B cell (primary cell): Measurements from ENCODE around the gene ZNF750. TPM values are rescaled to one million over a fixed set of nuclear protein-coding genes. Genes with fewer than 3 reads are reported as not detected.
"Not testable (repeated sequence)": the region's sequence is repeated elsewhere in the genome, so short reads cannot be mapped to it uniquely, and the experiment has no call there.

ENCODE experiments used
- ATAC-seq: fragments of 200-7000 bp; cut with Tn5 transposase; one replicate; pipeline ENCODE4 v1.10.0; 2021; ENCODE audit warnings: low read depth, mild to moderate bottlenecking, moderate number of reproducible peaks, moderate library complexity
- CTCF ChIA-PET: fragments of 350-600 bp; sonication (Branson Sonifier 250); formaldehyde crosslinking; loops from one replicate; lab custom pipeline; 2021; ENCODE audit warnings: antibody characterized with exemption, inconsistent platforms; lab: Charles Lee
- POLR2A ChIA-PET: fragments of 350-600 bp; sonication (Branson Sonifier 250); formaldehyde crosslinking; loops from one replicate; lab custom pipeline; 2021; ENCODE audit warnings: antibody characterized with exemption; lab: Charles Lee
- DNase-seq: peaks from one replicate; pipeline ENCODE4 v3.0.0; 2013
- H2AFZ ChIP-seq: 2 replicates; pipeline ENCODE4 v1.6.1; 2012; ENCODE audit warnings: mild to moderate bottlenecking, low read depth, low read length; ENCODE audit not compliant: insufficient read depth, poor library complexity, severe bottlenecking
- H3K27ac ChIP-seq, 2 donors: 1 replicate in 1 of 2; 2 replicates in 1 of 2; pipeline ENCODE4 v1.5.1; 2012 to 2013; ENCODE audit warnings: low read length in 2 of 2, mild to moderate bottlenecking in 2 of 2, moderate library complexity in 1 of 2
- H3K27me3 ChIP-seq, 4 experiments: fragments of 200-600 bp in 1 of 4; sonication (generic) in 1 of 4; replicated peaks in 1 of 4; 1 replicate in 2 of 4; 2 replicates in 2 of 4; pipeline versions ENCODE4 v1.6.1 to v1.7.0; 2013 to 2016; ENCODE audit warnings: low read length in 3 of 4, mild to moderate bottlenecking in 2 of 4, mixed read lengths in 1 of 4, moderate library complexity in 1 of 4; ENCODE audit not compliant: insufficient read depth in 4 of 4, control insufficient read depth in 3 of 4; ENCODE audit errors: control extremely low read depth in 1 of 4
- H3K36me3 ChIP-seq, 2 experiments: replicated peaks in 1 of 2; 1 replicate in 1 of 2; 2 replicates in 1 of 2; pipeline versions ENCODE4 v1.6.1 to v1.7.1; 2013; ENCODE audit warnings: low read length in 1 of 2; ENCODE audit not compliant: insufficient read depth in 2 of 2, control insufficient read depth in 1 of 2; ENCODE audit errors: control extremely low read depth in 1 of 2, extremely low read depth in 1 of 2
- H3K4me1 ChIP-seq, 2 donors: fragments of 200-600 bp in 1 of 2; sonication (generic) in 1 of 2; 1 replicate in 1 of 2; 2 replicates in 1 of 2; pipeline versions ENCODE4 v1.5.1 to v1.6.1; 2013 to 2017; ENCODE audit warnings: low read length in 2 of 2; ENCODE audit not compliant: control insufficient read depth in 2 of 2, insufficient read depth in 2 of 2
- H3K4me2 ChIP-seq: replicated peaks from 2 replicates; pipeline ENCODE3; 2012; ENCODE audit warnings: mild to moderate bottlenecking, low read depth, low read length; ENCODE audit not compliant: poor library complexity, severe bottlenecking
- H3K4me3 ChIP-seq, 5 experiments: fragments of 200-600 bp in 1 of 5; sonication (generic) in 1 of 5; 1 replicate in 3 of 5; 2 replicates in 2 of 5; pipeline versions ENCODE4 v1.5.1 to v1.7.0; 2011 to 2016; ENCODE audit warnings: low read length in 4 of 5, mild to moderate bottlenecking in 4 of 5, low read depth in 2 of 5, control low read depth in 1 of 5, moderate library complexity in 1 of 5; ENCODE audit not compliant: insufficient read depth in 1 of 5; ENCODE audit errors: control extremely low read depth in 1 of 5, extremely low read depth in 1 of 5
- H3K79me2 ChIP-seq: fragments of 200-600 bp; sonication (generic); one replicate; pipeline ENCODE4 v1.6.0; 2016; ENCODE audit warnings: low read length; ENCODE audit not compliant: control insufficient read depth, insufficient read depth
- H3K9ac ChIP-seq: fragments of 200-600 bp; sonication (generic); 2 replicates; pipeline ENCODE4 v1.6.1; 2017; ENCODE audit warnings: mild to moderate bottlenecking, low read length, moderate library complexity
- H3K9me3 ChIP-seq, 3 donors: one replicate each; pipeline versions ENCODE4 v1.6.1 to v1.7.1; 2013; ENCODE audit warnings: low read length in 2 of 3; ENCODE audit not compliant: control insufficient read depth in 2 of 3, insufficient read depth in 1 of 3; ENCODE audit errors: control extremely low read depth in 1 of 3
- H4K20me1 ChIP-seq: 2 replicates; pipeline ENCODE4 v1.6.0; 2012; ENCODE audit warnings: mild to moderate bottlenecking, low read length; ENCODE audit not compliant: insufficient read depth, control insufficient read depth, poor library complexity, severe bottlenecking
- H3K27ac Mint-ChIP-seq: one replicate; pipeline ENCODE4 v1.8.0; 2021; ENCODE audit warnings: mixed read lengths
- H3K27me3 Mint-ChIP-seq: one replicate; pipeline ENCODE4 v1.8.0; 2021; ENCODE audit warnings: mixed read lengths
- H3K4me1 Mint-ChIP-seq: one replicate; pipeline ENCODE4 v1.8.0; 2021; ENCODE audit warnings: mixed read lengths
- H3K4me3 Mint-ChIP-seq: one replicate; pipeline ENCODE4 v1.8.0; 2021; ENCODE audit warnings: mixed read lengths
- H3K9me3 Mint-ChIP-seq: one replicate; pipeline ENCODE4 v1.8.0; 2022; ENCODE audit warnings: mixed read lengths; ENCODE audit not compliant: insufficient read depth
- EZH2 ChIP-seq: IDR thresholded peaks from 2 replicates; pipeline ENCODE4 v1.6.1; 2012; ENCODE audit warnings: borderline replicate concordance, low read depth, mild to moderate bottlenecking, moderate library complexity, low read length; ENCODE audit not compliant: insufficient read depth, poor library complexity, severe bottlenecking
- WGBS: methylation state at CpG from one replicate; pipeline ENCODE4 v1.1.5; 2013; ENCODE audit warnings: missing lambda C conversion rate; ENCODE audit not compliant: insufficient coverage; 5-methylcytosine and 5-hydroxymethylcytosine counted together
- intact Hi-C: fragments of 100-400 bp; cut with micrococcal nuclease; formaldehyde crosslinking; loops from one replicate; pipeline ENCODE4 v1.10.0; 2022
- polyA plus RNA-seq: library from polyadenylated mRNA; depleted of rRNA; stranded (reverse); fragments of >200 nt; gene quantifications from 2 replicates; pipeline ENCODE4 v1.2.3, GENCODE V29; 2012
- total RNA-seq, 2 donors: library from RNA; stranded (reverse); fragments of 120-200 nt in 1 of 2; gene quantifications; 1 replicate in 1 of 2; 2 replicates in 1 of 2; pipeline versions ENCODE4 v1.2.3 to v1.2.4, GENCODE V29; 2013 to 2022
- TF ChIP-seq, protein P1 (sequence below): fragments of 200-600 bp; IDR thresholded peaks from one replicate; pipeline ENCODE4 v1.8.0; 2022; ENCODE audit warnings: antibody characterized with exemption, mild to moderate bottlenecking

The ZNF750 gene
- total and polyA plus RNA-seq, 2 donors (not counting 1 experiment from before 2014, with no cell fraction given) = not detected

GRCh38 chr17:82787081-82787848 lies 52.6 kb downstream of the ZNF750 start:
- 88% methylated on average over 23 of the region's 27 CpGs for WGBS
- Histone ChIP-seq H3K9me3 (no peaks in the 10 kb centered on the region), H3K4me3 (no peak overlapping the region), H3K79me2 (peaks cover 4% of the 10 kb centered on the region), H4K20me1 (peaks cover 19% of the 10 kb centered on the region), H3K9ac (no peak overlapping the region), H3K27me3 (no peaks in the 10 kb centered on the region), H3K27ac (no peak overlapping the region), H3K4me2 (no peak overlapping the region), H2AFZ (no peak overlapping the region), H3K4me1 (no peaks in the 10 kb centered on the region), H3K36me3 (peaks cover 2 to 26% of the 10 kb centered on the region in 2 experiments)
- Mint-ChIP-seq H3K27me3 (no peaks in the 10 kb centered on the region), H3K27ac (no peak overlapping the region), H3K4me1 (peaks cover 3% of the 10 kb centered on the region), H3K4me3 (no peak overlapping the region), H3K9me3 (no peaks in the 10 kb centered on the region)
- DNase-seq = no peak
- ChIA-PET CTCF (no interaction called here), POLR2A (no interaction called here)
- TF ChIP-seq EZH2 = no peak
- TF ChIP-seq, protein P1, sequence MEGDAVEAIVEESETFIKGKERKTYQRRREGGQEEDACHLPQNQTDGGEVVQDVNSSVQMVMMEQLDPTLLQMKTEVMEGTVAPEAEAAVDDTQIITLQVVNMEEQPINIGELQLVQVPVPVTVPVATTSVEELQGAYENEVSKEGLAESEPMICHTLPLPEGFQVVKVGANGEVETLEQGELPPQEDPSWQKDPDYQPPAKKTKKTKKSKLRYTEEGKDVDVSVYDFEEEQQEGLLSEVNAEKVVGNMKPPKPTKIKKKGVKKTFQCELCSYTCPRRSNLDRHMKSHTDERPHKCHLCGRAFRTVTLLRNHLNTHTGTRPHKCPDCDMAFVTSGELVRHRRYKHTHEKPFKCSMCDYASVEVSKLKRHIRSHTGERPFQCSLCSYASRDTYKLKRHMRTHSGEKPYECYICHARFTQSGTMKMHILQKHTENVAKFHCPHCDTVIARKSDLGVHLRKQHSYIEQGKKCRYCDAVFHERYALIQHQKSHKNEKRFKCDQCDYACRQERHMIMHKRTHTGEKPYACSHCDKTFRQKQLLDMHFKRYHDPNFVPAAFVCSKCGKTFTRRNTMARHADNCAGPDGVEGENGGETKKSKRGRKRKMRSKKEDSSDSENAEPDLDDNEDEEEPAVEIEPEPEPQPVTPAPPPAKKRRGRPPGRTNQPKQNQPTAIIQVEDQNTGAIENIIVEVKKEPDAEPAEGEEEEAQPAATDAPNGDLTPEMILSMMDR = no peak
- ATAC-seq = no peak
- intact Hi-C loops = no loop called here

GRCh38 chr17:82786427-82786826 lies 53.4 kb downstream of the ZNF750 start:
- H3K27me3 ChIP-seq = no peaks in the 10 kb centered on the region
- no peak for ATAC-seq
- H3K27ac ChIP-seq = no peak overlapping the region
- H4K20me1 ChIP-seq = peaks cover 19% of the 10 kb centered on the region
- H3K9me3 ChIP-seq = no peaks in the 10 kb centered on the region
- Mint-ChIP-seq H3K4me3 (no peak overlapping the region), H3K27me3 (no peaks in the 10 kb centered on the region), H3K4me1 (peaks cover 8% of the 10 kb centered on the region), H3K9me3 (no peaks in the 10 kb centered on the region), H3K27ac (no peak overlapping the region)
- TF ChIP-seq, protein P1 = no peak
- no peak for TF ChIP-seq EZH2
- peaks cover 2 to 24% of the 10 kb centered on the region in 2 experiments for H3K36me3 ChIP-seq
- ChIA-PET POLR2A (no interaction called here), CTCF (no interaction called here)
- intact Hi-C loops = no loop called here
- H3K4me1 ChIP-seq = peaks cover 3 to 7% of the 10 kb centered on the region in 2 donors
- DNase-seq = no peak
- H3K4me2 ChIP-seq = no peak overlapping the region
- WGBS = 74% methylated on average over 8 of the region's 10 CpGs
- H2AFZ ChIP-seq = no peak overlapping the region
- no peak overlapping the region for H3K4me3 ChIP-seq
- peaks cover 4% of the 10 kb centered on the region for H3K79me2 ChIP-seq
- no peak overlapping the region for H3K9ac ChIP-seq

GRCh38 chr17:82785581-82785980 lies 54.2 kb downstream of the ZNF750 start:
- Histone ChIP-seq H3K36me3 (peaks cover 2 to 22% of the 10 kb centered on the region in 2 experiments), H4K20me1 (peaks cover 19% of the 10 kb centered on the region)
- H3K27ac Mint-ChIP-seq, H3K4me2 ChIP-seq, POLR2A ChIA-PET, H3K27me3 ChIP-seq, H3K4me3 ChIP-seq, H3K4me1 ChIP-seq, intact Hi-C loops, H2AFZ ChIP-seq, CTCF ChIA-PET, H3K9me3 Mint-ChIP-seq, H3K27me3 Mint-ChIP-seq, H3K4me1 Mint-ChIP-seq, H3K9me3 ChIP-seq, H3K4me3 Mint-ChIP-seq, ATAC-seq, H3K9ac ChIP-seq, H3K79me2 ChIP-seq, DNase-seq, H3K27ac ChIP-seq: not testable (repeated sequence)
- 98% methylated on average over 8 of the region's 16 CpGs for WGBS
